Measurements from ENCODE around the gene ABAT. TPM values are rescaled to one million over a fixed set of nuclear protein-coding genes. Genes with fewer than 3 reads are reported as not detected.

Gene ABAT
- total RNA-seq, 1 donor from 2014 or later = 7.3 TPM

- peaks cover 22% of the 10 kb centered on the region for H3K4me1 Mint-ChIP-seq (ENCODE audit: low read depth)
- H3K9me3 Mint-ChIP-seq = no peaks in the 10 kb centered on the region
- intact Hi-C loops (cut with micrococcal nuclease) = no loop called here
- H3K27me3 Mint-ChIP-seq (ENCODE audit: insufficient read depth) = no peaks in the 10 kb centered on the region
- no peak overlapping the region for H3K27ac Mint-ChIP-seq
- H3K4me3 Mint-ChIP-seq = no peak overlapping the region
- peaks cover 42% of the 10 kb centered on the region for H3K36me3 Mint-ChIP-seq (ENCODE audit: low read depth)
- DNase-seq (ENCODE audit: low spot score) = no peak
Observed at GRCh38 chr16:8822403-8822802, 148.0 kb downstream of the ABAT start.

DNA sequence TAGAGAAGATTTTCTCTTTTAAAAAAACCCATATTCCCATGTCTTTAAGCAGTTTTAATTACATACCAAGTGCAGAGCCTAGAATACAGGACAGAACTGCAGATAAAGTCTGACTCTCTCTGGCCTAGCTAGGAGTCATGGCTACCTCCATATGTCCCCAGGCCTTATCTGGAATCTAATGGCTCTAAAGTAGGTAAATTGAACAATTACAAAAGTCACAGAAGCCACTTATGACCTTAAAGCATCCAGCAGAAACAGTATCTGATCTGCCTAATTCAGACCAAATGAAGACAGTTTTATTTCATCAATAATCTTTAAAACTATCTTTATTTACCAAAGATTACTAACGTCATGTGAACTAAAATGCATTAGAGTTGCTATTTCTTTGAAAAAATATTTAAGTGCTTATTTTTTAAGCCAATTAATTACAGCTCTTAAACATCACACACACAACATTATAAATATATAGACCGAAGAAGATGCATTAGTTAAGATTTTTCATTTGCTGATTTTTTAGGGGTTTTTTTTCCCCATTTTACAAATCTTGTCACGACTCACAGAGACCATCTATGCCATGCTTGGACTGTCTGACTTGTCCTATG lies 152.0 kb downstream of the ABAT start:
- intact Hi-C loops (cut with micrococcal nuclease) = no loop called here
- H3K36me3 Mint-ChIP-seq (ENCODE audit: low read depth) = peaks cover 39% of the 10 kb centered on the region
- H3K9me3 Mint-ChIP-seq = no peaks in the 10 kb centered on the region

GRCh38 chr16:8828541-8829165 lies 154.2 kb downstream of the ABAT start:
- Mint-ChIP-seq H3K4me1 (ENCODE audit: low read depth) (no peaks in the 10 kb centered on the region), H3K4me3 (no peak overlapping the region), H3K27ac (no peak overlapping the region), H3K9me3 (no peaks in the 10 kb centered on the region), H3K36me3 (ENCODE audit: low read depth) (peaks cover 36% of the 10 kb centered on the region), H3K27me3 (ENCODE audit: insufficient read depth) (no peaks in the 10 kb centered on the region)
- no peak for DNase-seq (ENCODE audit: low spot score)
- intact Hi-C loops (cut with micrococcal nuclease) = no loop called here

More for the DNA sequence above, 152.0 kb downstream of the ABAT start:
- H3K4me1 Mint-ChIP-seq (ENCODE audit: low read depth) = peaks cover 13% of the 10 kb centered on the region
- no peaks in the 10 kb centered on the region for H3K27me3 Mint-ChIP-seq (ENCODE audit: insufficient read depth)
- no peak for DNase-seq (ENCODE audit: low spot score)
- H3K27ac Mint-ChIP-seq = no peak overlapping the region
- H3K4me3 Mint-ChIP-seq = no peak overlapping the region

GRCh38 chr16:8831450-8831849 lies 157.0 kb downstream of the ABAT start:
- no peak overlapping the region for H3K27ac Mint-ChIP-seq
- intact Hi-C loops (cut with micrococcal nuclease) = no loop called here
- DNase-seq (ENCODE audit: low spot score) = no peak
- H3K27me3 Mint-ChIP-seq (ENCODE audit: insufficient read depth) = no peaks in the 10 kb centered on the region
- no peaks in the 10 kb centered on the region for H3K9me3 Mint-ChIP-seq
- no peaks in the 10 kb centered on the region for H3K4me1 Mint-ChIP-seq (ENCODE audit: low read depth)
- H3K36me3 Mint-ChIP-seq (ENCODE audit: low read depth) = peaks cover 33% of the 10 kb centered on the region
- H3K4me3 Mint-ChIP-seq = no peak overlapping the region

GRCh38 chr16:8831871-8832716 lies 157.7 kb downstream of the ABAT start:
- Mint-ChIP-seq H3K27ac (no peak overlapping the region), H3K4me1 (ENCODE audit: low read depth) (no peaks in the 10 kb centered on the region), H3K27me3 (ENCODE audit: insufficient read depth) (no peaks in the 10 kb centered on the region)

GRCh38 chr16:8832717-8833105 lies 158.3 kb downstream of the ABAT start:
- intact Hi-C loops (cut with micrococcal nuclease) = no loop called here
- no peaks in the 10 kb centered on the region for H3K9me3 Mint-ChIP-seq
- DNase-seq (ENCODE audit: low spot score) = no peak
- no peak overlapping the region for H3K4me3 Mint-ChIP-seq
- no peak overlapping the region for H3K27ac Mint-ChIP-seq
- no peaks in the 10 kb centered on the region for H3K4me1 Mint-ChIP-seq (ENCODE audit: low read depth)
- no peaks in the 10 kb centered on the region for H3K27me3 Mint-ChIP-seq (ENCODE audit: insufficient read depth)
- H3K36me3 Mint-ChIP-seq (ENCODE audit: low read depth) = peaks cover 30% of the 10 kb centered on the region

More at GRCh38 chr16:8831871-8832716, 157.7 kb downstream of the ABAT start:
- intact Hi-C loops (cut with micrococcal nuclease) = no loop called here
- Mint-ChIP-seq H3K9me3 (no peaks in the 10 kb centered on the region), H3K4me3 (no peak overlapping the region), H3K36me3 (ENCODE audit: low read depth) (peaks cover 30% of the 10 kb centered on the region)
- no peak for DNase-seq (ENCODE audit: low spot score)

Other genes with a start within 250 kb of the ABAT start
- gene TMEM114, start 84.1 kb upstream of the ABAT start, total RNA-seq = not detected in 2 replicates
- 30.0 and 32.0 TPM in 2 replicates for gene METTL22, start 52.9 kb upstream of the ABAT start, total RNA-seq
- gene TMEM186, start 123.0 kb downstream of the ABAT start, total RNA-seq = 16.9 and 19.0 TPM in 2 replicates
- 82.9 and 88.7 TPM in 2 replicates for gene PMM2, start 123.2 kb downstream of the ABAT start, total RNA-seq
- 79.4 and 80.5 TPM in 2 replicates for gene CARHSP1, start 194.4 kb downstream of the ABAT start, total RNA-seq
- gene LITAFD, start 207.7 kb downstream of the ABAT start, total RNA-seq = not detected in 2 replicates

All from activated T-helper 1 cell treated with anti-CD3 and anti-CD28 coated beads, Interleukin-12 subunit alpha, Interleukin-12 subunit beta, Interleukin-2, Interleukin-4 antibody, amounts not matched to agents 30 ng/mL and 10 ng/mL and 1 ng/mL, durations not matched to agents 14 hours and 24 hours and 36 hours (primary cell).